Caco-2 (cell line): Measurements from ENCODE around the gene ULK3. TPM values are rescaled to one million over a fixed set of nuclear protein-coding genes. Genes with fewer than 3 reads are reported as not detected.

Source experiments
- BruUV-seq: library from RNA; stranded (reverse); fragments of 400-500 nt; replicated peaks from 2 replicates; lab custom pipeline; 2021; lab: Mats Ljungman, UMichigan
- CTCF ChIA-PET: fragments of 300-600 bp; sonication (Branson Sonifier 250); formaldehyde crosslinking; loops from one replicate; lab custom pipeline; 2022; ENCODE audit warnings: antibody characterized with exemption; lab: Charles Lee
- POLR2A ChIA-PET: fragments of 300-600 bp; sonication (Branson Sonifier 250); formaldehyde crosslinking; loops from one replicate; lab custom pipeline; 2022; ENCODE audit warnings: antibody characterized with exemption; lab: Charles Lee
- DNase-seq, 2 experiments: peaks; one replicate each; pipeline versions ENCODE4 v3.0.0 to v3.0.0-alpha.2; 2020 to 2022
- H3K27me3 ChIP-seq: replicated peaks from 2 replicates; pipeline ENCODE4 v1.6.0; 2011; ENCODE audit warnings: low read length; ENCODE audit not compliant: control insufficient read depth, insufficient read depth
- H3K36me3 ChIP-seq: 2 replicates; pipeline ENCODE4 v1.5.1; 2011; ENCODE audit warnings: low read length; ENCODE audit not compliant: control insufficient read depth, insufficient read depth
- H3K4me1 ChIP-seq: fragments of 250-450 bp; sonication (Bioruptor Pico); 2 replicates; pipeline ENCODE4 v1.5.1; 2020; ENCODE audit warnings: mild to moderate bottlenecking
- H3K4me3 ChIP-seq: 2 replicates; pipeline ENCODE4 v1.5.1; 2011; ENCODE audit warnings: low read depth, mild to moderate bottlenecking, control low read depth, low read length
- H3K9me3 ChIP-seq: fragments of 250-450 bp; sonication (Bioruptor Pico); 2 replicates; pipeline ENCODE4 v1.5.1; 2020; ENCODE audit warnings: mild to moderate bottlenecking, moderate library complexity
- H3K27ac Mint-ChIP-seq: one replicate; pipeline ENCODE4 v1.8.0; 2022; ENCODE audit warnings: mixed read lengths; ENCODE audit not compliant: unreplicated experiment
- H3K27me3 Mint-ChIP-seq: one replicate; pipeline ENCODE4 v1.8.0; 2022; ENCODE audit warnings: mixed read lengths; ENCODE audit not compliant: insufficient read depth, unreplicated experiment
- H3K36me3 Mint-ChIP-seq: one replicate; pipeline ENCODE4 v1.8.0; 2022; ENCODE audit warnings: mild to moderate bottlenecking, mixed read lengths; ENCODE audit not compliant: insufficient read depth, unreplicated experiment
- H3K4me1 Mint-ChIP-seq: one replicate; pipeline ENCODE4 v1.8.0; 2022; ENCODE audit warnings: low read depth, mixed read lengths; ENCODE audit not compliant: unreplicated experiment
- H3K4me3 Mint-ChIP-seq: one replicate; pipeline ENCODE4 v1.8.0; 2022; ENCODE audit warnings: mild to moderate bottlenecking, moderate library complexity, mixed read lengths; ENCODE audit not compliant: unreplicated experiment
- H3K9me3 Mint-ChIP-seq: one replicate; pipeline ENCODE4 v1.8.0; 2022; ENCODE audit warnings: mixed read lengths; ENCODE audit not compliant: unreplicated experiment
- intact Hi-C: fragments of 100-400 bp; cut with micrococcal nuclease; formaldehyde crosslinking; loops from one replicate; pipeline ENCODE4 v1.10.0; 2022; ENCODE audit not compliant: unreplicated experiment
- total RNA-seq: library from RNA; stranded (reverse); gene quantifications from 2 replicates; pipeline ENCODE4 v1.2.3, GENCODE V29; 2022
- TF ChIP-seq, protein P1 (sequence below), 2 experiments: fragments of 200-600 bp in 1 of 2; IDR thresholded peaks; 1 replicate in 1 of 2; 2 replicates in 1 of 2; pipeline versions ENCODE4 v1.5.1 to v1.8.0; 2011 to 2022; ENCODE audit warnings: antibody characterized with exemption in 1 of 2, control low read depth in 1 of 2, inconsistent platforms in 1 of 2, low read depth in 1 of 2, low read length in 1 of 2, mild to moderate bottlenecking in 1 of 2, moderate library complexity in 1 of 2; ENCODE audit not compliant: insufficient read depth in 1 of 2, severe bottlenecking in 1 of 2, unreplicated experiment in 1 of 2

The ULK3 gene
- total RNA-seq, 1 experiment from 2014 or later = 33.4 TPM

DNA sequence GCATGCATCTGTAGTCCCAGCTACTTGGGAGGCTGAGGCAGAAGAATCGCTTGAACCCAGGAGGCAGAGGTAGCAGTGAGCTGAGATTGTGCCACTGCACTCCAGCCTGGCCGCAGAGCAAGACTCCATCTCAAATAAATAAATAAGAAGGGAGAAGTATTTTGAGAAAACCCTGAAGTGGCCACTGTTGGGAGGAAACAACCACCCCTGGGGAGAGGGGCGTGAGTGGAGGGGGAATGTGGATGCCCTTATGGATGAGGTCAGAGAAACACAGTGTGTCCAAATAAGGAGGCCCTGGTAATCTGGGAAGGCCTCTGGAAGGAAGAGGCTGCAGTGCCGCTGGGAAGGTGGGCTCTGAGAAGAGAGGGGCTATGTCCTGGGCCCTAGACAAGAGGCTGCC, 20.7 kb downstream of the ULK3 start:
- POLR2A ChIA-PET = no interaction called here
- no TSS peak for BruUV-seq
- H3K4me3 Mint-ChIP-seq = no peak overlapping the region
- no peak overlapping the region for H3K4me3 ChIP-seq
- H3K27me3 Mint-ChIP-seq = peaks cover 7% of the 10 kb centered on the region
- H3K4me1 ChIP-seq = no peaks in the 10 kb centered on the region
- intact Hi-C loops = no loop called here
- CTCF ChIA-PET = interaction anchor here (0.6 kb wide), 1 partner anchor 22 kb away, joined by 7 read pairs; no protein-coding TSS in a partner anchor
- no peak for DNase-seq
- H3K9me3 ChIP-seq = no peaks in the 10 kb centered on the region
- no peak overlapping the region for H3K27ac Mint-ChIP-seq
- no peaks in the 10 kb centered on the region for H3K36me3 Mint-ChIP-seq
- H3K4me1 Mint-ChIP-seq = no peaks in the 10 kb centered on the region
- no peaks in the 10 kb centered on the region for H3K36me3 ChIP-seq
- H3K27me3 ChIP-seq = no peaks in the 10 kb centered on the region; the same call in 1 of the 2 replicates
- TF ChIP-seq, protein P1, sequence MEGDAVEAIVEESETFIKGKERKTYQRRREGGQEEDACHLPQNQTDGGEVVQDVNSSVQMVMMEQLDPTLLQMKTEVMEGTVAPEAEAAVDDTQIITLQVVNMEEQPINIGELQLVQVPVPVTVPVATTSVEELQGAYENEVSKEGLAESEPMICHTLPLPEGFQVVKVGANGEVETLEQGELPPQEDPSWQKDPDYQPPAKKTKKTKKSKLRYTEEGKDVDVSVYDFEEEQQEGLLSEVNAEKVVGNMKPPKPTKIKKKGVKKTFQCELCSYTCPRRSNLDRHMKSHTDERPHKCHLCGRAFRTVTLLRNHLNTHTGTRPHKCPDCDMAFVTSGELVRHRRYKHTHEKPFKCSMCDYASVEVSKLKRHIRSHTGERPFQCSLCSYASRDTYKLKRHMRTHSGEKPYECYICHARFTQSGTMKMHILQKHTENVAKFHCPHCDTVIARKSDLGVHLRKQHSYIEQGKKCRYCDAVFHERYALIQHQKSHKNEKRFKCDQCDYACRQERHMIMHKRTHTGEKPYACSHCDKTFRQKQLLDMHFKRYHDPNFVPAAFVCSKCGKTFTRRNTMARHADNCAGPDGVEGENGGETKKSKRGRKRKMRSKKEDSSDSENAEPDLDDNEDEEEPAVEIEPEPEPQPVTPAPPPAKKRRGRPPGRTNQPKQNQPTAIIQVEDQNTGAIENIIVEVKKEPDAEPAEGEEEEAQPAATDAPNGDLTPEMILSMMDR (IDR thresholded peaks at IDR 0.05; ENCODE audit: insufficient read depth in 1 of 2, low read depth in 1 of 2, low read length in 1 of 2, severe bottlenecking in 1 of 2, unreplicated experiment in 1 of 2) = no peak
- H3K9me3 Mint-ChIP-seq = no peaks in the 10 kb centered on the region

GRCh38 chr15:74821790-74822158, 21.2 kb downstream of the ULK3 start:
- POLR2A ChIA-PET = no interaction called here
- TF ChIP-seq, protein P1 (IDR thresholded peaks at IDR 0.05; ENCODE audit: insufficient read depth in 1 of 2, low read depth in 1 of 2, low read length in 1 of 2, severe bottlenecking in 1 of 2, unreplicated experiment in 1 of 2) = no peak

DNA sequence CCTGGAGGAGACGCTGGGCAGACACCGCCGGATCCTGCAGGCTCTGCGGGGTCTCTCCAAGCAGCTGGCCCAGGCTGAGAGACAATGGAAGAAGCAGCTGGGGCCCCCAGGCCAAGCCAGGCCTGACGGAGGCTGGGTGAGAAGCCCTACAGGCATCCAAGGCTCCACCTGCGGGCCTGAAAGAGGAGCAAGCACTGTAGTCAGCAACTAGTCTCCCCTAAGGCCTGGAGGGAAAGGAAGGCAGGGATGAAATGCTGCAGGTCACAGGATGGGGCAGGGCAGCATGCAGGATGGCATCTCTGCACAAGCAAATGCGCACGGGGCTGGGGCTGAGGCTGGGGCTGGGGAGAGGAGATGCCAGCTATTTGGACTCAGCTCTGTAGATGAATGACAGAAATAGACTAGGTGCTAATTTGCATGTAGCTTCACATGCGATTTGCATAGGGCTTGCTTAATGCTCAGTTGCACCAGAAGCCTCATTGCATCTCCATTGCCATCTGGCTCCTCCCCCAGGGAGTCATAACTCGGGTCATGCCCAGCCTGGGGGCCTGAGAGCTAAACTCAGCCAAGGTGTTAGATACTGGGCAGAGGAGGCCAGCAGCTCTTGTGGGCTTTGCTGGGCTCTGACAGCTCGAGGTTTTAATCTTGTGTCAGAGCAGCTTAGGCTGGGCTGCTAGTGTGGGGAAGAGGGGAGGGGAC, 21.7 kb downstream of the ULK3 start:
- H3K36me3 ChIP-seq = no peaks in the 10 kb centered on the region
- no peak overlapping the region for H3K4me3 ChIP-seq
- H3K9me3 Mint-ChIP-seq = no peaks in the 10 kb centered on the region
- no peak overlapping the region for H3K4me3 Mint-ChIP-seq
- no peaks in the 10 kb centered on the region for H3K36me3 Mint-ChIP-seq
- no peaks in the 10 kb centered on the region for H3K9me3 ChIP-seq
- intact Hi-C loops = no loop called here
- H3K4me1 Mint-ChIP-seq = no peaks in the 10 kb centered on the region
- no peak overlapping the region for H3K27ac Mint-ChIP-seq
- no peaks in the 10 kb centered on the region; the same call in 1 of the 2 replicates for H3K27me3 ChIP-seq
- CTCF ChIA-PET = no interaction called here
- no peak for DNase-seq
- POLR2A ChIA-PET = interaction anchor here (0.5 to 0.6 kb wide), 2 partner anchors 25 to 88 kb away, joined by 3 to 5 read pairs; no protein-coding TSS in a partner anchor
- H3K4me1 ChIP-seq = no peaks in the 10 kb centered on the region
- peaks cover 7% of the 10 kb centered on the region for H3K27me3 Mint-ChIP-seq
- BruUV-seq = no TSS peak
- TF ChIP-seq, protein P1 (IDR thresholded peaks at IDR 0.05; ENCODE audit: insufficient read depth in 1 of 2, low read depth in 1 of 2, low read length in 1 of 2, severe bottlenecking in 1 of 2, unreplicated experiment in 1 of 2) = no peak

More at GRCh38 chr15:74821790-74822158, 21.2 kb downstream of the ULK3 start:
- no peak for DNase-seq
- no peaks in the 10 kb centered on the region for H3K4me1 ChIP-seq
- CTCF ChIA-PET = interaction anchor here (0.6 kb wide), 1 partner anchor 21 kb away, joined by 7 read pairs; no protein-coding TSS in a partner anchor
- no TSS peak for BruUV-seq
- H3K9me3 Mint-ChIP-seq = no peaks in the 10 kb centered on the region
- no peak overlapping the region for H3K4me3 Mint-ChIP-seq
- H3K9me3 ChIP-seq = no peaks in the 10 kb centered on the region
- H3K36me3 ChIP-seq = no peaks in the 10 kb centered on the region
- intact Hi-C loops = no loop called here
- H3K4me1 Mint-ChIP-seq = no peaks in the 10 kb centered on the region
- no peak overlapping the region for H3K4me3 ChIP-seq
- H3K27ac Mint-ChIP-seq = no peak overlapping the region
- H3K27me3 ChIP-seq = no peaks in the 10 kb centered on the region; the same call in 1 of the 2 replicates
- no peaks in the 10 kb centered on the region for H3K36me3 Mint-ChIP-seq
- peaks cover 7% of the 10 kb centered on the region for H3K27me3 Mint-ChIP-seq
